Tibial artery (tissue), 4 donors: ENCODE data around the gene PGBD2.

Experiments
- DNase-seq, 2 donors: peaks; one replicate each; pipeline ENCODE4 v3.0.0-alpha.2; 2019
- H3K27ac ChIP-seq, 2 donors: fragments of 200-600 bp; sonication (generic) in 1 of 2; 1 replicate in 1 of 2; 2 replicates in 1 of 2; pipeline ENCODE4 v1.5.1; 2018 to 2019; ENCODE audit warnings: mild to moderate bottlenecking in 1 of 2
- H3K27me3 ChIP-seq, 2 donors: fragments of 200-600 bp; sonication (generic) in 1 of 2; one replicate each; pipeline versions ENCODE4 v1.5.1 to v1.6.0; 2016 to 2019
- H3K36me3 ChIP-seq, 3 donors: fragments of 200-600 bp; sonication (generic) in 2 of 3; one replicate each; pipeline ENCODE4 v1.5.1; 2016 to 2019; ENCODE audit warnings: mild to moderate bottlenecking in 2 of 3
- H3K4me1 ChIP-seq, 4 donors: fragments of 200-600 bp; sonication (generic) in 2 of 4; 1 replicate in 3 of 4; 2 replicates in 1 of 4; pipeline ENCODE4 v1.5.1; 2016 to 2019
- H3K4me3 ChIP-seq, 2 donors: fragments of 200-600 bp; sonication (generic) in 1 of 2; 1 replicate in 1 of 2; 2 replicates in 1 of 2; pipeline ENCODE4 v1.5.1; 2018 to 2019; ENCODE audit warnings: mild to moderate bottlenecking in 2 of 2
- H3K9me3 ChIP-seq, 3 donors: fragments of 200-600 bp; sonication (generic) in 1 of 3; one replicate each; pipeline ENCODE4 v1.5.1; 2016 to 2019
- intact Hi-C: fragments of 100-400 bp; cut with DNase I; formaldehyde crosslinking; loops from one replicate; pipeline ENCODE4 v1.15.0; 2023; ENCODE audit warnings: low total_unique reads
- TF ChIP-seq, protein P1 (sequence below), 2 experiments: fragments of 200-600 bp in 1 of 2; fragments of 450-650 bp in 1 of 2; IDR thresholded peaks; one replicate each; pipeline ENCODE4 v1.5.1; 2017 to 2019; ENCODE audit warnings: antibody characterized with exemption in 2 of 2, mild to moderate bottlenecking in 1 of 2, moderate library complexity in 1 of 2

Gene PGBD2

DNA sequence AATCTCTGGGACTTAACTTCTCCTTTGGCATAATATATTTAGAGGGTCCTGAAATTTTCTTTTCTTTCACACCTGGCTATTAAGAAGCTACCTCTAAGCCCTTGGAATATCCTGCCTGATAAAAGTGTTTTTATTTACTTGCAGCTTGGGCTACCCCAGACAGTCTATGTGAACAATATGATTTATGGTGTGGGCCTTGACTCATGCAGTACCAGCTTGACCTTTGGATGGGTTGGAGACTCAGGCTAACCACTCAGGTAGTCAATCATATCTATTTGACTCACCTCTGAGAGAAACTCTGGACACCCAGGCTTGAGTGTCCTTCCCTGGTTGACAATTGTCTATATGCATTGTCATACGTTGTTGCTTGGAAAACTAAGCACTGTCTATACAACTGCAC, 13.4 kb upstream of the PGBD2 start:
- Histone ChIP-seq H3K36me3 (no peaks in the 10 kb centered on the region), H3K9me3 (no peaks in the 10 kb centered on the region), H3K27ac (no peak overlapping the region), H3K4me1 (no peaks in the 10 kb centered on the region), H3K4me3 (no peak overlapping the region), H3K27me3 (peaks cover 0 to 23% of the 10 kb centered on the region in 2 donors)
- no peak for DNase-seq
- TF ChIP-seq, protein P1, sequence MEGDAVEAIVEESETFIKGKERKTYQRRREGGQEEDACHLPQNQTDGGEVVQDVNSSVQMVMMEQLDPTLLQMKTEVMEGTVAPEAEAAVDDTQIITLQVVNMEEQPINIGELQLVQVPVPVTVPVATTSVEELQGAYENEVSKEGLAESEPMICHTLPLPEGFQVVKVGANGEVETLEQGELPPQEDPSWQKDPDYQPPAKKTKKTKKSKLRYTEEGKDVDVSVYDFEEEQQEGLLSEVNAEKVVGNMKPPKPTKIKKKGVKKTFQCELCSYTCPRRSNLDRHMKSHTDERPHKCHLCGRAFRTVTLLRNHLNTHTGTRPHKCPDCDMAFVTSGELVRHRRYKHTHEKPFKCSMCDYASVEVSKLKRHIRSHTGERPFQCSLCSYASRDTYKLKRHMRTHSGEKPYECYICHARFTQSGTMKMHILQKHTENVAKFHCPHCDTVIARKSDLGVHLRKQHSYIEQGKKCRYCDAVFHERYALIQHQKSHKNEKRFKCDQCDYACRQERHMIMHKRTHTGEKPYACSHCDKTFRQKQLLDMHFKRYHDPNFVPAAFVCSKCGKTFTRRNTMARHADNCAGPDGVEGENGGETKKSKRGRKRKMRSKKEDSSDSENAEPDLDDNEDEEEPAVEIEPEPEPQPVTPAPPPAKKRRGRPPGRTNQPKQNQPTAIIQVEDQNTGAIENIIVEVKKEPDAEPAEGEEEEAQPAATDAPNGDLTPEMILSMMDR (IDR thresholded peaks at IDR 0.05) = no peak
- intact Hi-C loops = no loop called here

DNA sequence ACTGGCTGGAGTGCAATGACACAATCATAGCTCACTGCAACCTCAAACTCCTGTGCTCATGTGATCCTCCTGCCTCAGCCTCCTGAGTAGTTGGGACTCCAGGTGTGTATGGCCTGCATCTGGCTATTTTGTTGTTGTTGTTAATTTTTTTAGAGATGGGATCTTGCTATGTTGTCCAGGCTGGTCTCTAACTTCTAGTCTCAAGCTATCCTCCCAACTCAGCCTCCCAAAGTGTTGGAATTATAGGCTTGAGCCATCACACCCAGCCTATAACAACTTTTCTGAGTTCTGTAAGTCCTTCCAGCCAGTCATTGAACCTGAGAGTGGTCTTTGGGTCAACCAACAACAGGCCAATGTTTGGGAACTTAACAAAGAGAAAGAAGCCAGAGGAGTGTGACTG, 11.2 kb upstream of the PGBD2 start:
- TF ChIP-seq, protein P1 (IDR thresholded peaks at IDR 0.05) = no peak
- H3K4me1 ChIP-seq = no peaks in the 10 kb centered on the region
- no peak for DNase-seq
- no peak overlapping the region for H3K4me3 ChIP-seq
- no peak overlapping the region for H3K27ac ChIP-seq
- H3K36me3 ChIP-seq = no peaks in the 10 kb centered on the region
- H3K27me3 ChIP-seq = peaks cover 0 to 29% of the 10 kb centered on the region in 2 donors
- no peaks in the 10 kb centered on the region for H3K9me3 ChIP-seq
- intact Hi-C loops = no loop called here

DNA sequence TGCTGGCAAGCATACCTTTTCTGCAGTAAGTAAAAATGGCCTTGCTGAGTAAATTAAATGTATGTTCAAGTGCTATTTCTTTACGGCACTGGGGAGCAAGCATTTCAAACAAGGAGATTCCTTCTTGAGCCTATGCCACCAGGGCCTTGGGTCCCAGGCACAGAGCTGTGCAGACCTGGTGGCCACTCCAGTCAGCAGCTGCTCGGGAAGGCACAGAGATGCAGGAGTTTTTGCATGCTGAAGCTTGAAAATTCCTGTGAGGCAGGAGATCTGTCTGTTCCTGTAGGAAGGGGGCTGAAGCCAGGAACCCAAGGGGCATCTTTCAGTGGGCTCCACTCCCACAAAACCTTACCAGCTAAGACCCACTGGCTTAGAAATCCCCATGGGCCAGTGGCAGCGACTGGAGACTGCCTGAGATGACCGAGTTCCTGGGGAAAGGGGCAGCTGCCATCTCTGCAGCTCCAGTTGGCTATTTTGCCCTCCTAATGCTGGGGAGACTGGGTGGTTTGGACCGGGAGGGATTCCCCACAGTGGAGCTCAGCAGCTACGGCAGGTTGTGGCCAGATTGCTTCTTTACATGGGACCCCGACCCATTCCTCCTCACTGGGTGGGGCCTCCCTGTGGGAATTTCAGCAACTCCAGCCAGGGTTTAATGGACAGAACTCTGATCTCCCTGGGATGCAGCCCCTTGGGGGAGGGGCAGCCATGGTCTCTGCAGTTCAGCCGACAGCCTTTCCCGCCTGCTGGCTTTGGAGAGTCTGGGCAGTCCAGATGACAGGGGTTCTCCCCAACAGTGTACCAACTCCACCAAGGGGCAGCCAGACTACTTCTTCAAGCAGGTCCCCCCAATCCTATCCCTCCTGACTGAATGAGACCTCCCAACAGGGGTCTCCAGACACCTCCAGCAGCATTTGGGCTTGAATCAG, 8.4 kb upstream of the PGBD2 start:
- Histone ChIP-seq H3K27me3 (peaks cover 0 to 29% of the 10 kb centered on the region in 2 donors), H3K9me3 (no peaks in the 10 kb centered on the region), H3K27ac (no peak overlapping the region), H3K4me3 (no peak overlapping the region), H3K4me1 (no peaks in the 10 kb centered on the region), H3K36me3 (no peaks in the 10 kb centered on the region)
- intact Hi-C loops = no loop called here
- TF ChIP-seq, protein P1 (IDR thresholded peaks at IDR 0.05) = no peak
- DNase-seq = no peak

DNA sequence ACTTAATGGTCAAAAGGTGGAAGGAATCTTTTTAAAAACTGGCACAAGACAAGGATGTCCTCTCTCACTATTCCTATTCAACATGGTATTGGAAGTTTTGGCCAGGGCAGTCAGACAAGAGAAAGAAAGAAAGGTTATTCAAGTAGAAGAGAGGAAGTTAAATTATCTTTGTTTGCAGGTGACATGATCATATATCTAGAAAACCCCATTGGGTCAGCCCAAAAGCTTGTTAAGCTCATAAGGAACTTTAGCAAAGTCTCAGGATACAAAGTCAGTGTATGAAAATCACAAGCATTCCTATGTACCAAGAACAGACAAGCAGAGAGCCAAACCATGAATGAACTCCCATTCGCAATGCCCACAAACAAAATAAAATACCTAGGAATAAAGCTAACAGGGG, 5.4 kb upstream of the PGBD2 start:
- intact Hi-C loops = no loop called here
- no peak for DNase-seq
- Histone ChIP-seq H3K27ac (no peak overlapping the region), H3K4me1 (no peaks in the 10 kb centered on the region), H3K27me3 (peaks cover 0 to 23% of the 10 kb centered on the region in 2 donors), H3K36me3 (no peaks in the 10 kb centered on the region), H3K4me3 (no peak overlapping the region), H3K9me3 (no peaks in the 10 kb centered on the region)
- TF ChIP-seq, protein P1 (IDR thresholded peaks at IDR 0.05) = no peak

DNA sequence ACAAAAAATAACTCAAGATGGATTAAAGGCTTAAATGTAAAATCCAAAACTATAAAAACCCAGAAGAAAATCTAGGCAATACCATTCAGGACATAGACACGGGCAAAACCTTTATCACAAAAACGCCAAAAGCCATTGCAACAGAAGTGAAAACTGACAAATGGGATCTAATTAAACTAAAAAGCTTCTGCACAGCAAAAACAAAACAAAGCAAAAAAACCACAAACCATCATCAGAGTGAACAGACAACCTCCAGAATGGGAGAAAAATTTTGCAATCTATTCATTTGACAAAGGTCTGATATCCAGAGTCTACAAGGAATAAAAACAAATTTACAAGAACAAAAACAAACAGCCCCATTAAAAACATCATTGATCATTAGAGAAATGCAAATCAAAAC, 4.5 kb upstream of the PGBD2 start:
- Histone ChIP-seq H3K36me3 (no peaks in the 10 kb centered on the region), H3K4me3 (no peak overlapping the region), H3K4me1 (peaks cover 0 to 3% (median 0%) of the 10 kb centered on the region in 4 donors), H3K27me3 (peaks cover 0 to 14% of the 10 kb centered on the region in 2 donors), H3K9me3 (no peaks in the 10 kb centered on the region), H3K27ac (no peak overlapping the region)
- intact Hi-C loops = no loop called here
- TF ChIP-seq, protein P1 (IDR thresholded peaks at IDR 0.05) = no peak
- DNase-seq = no peak
